Measurements from ENCODE around the gene WDR33. TPM values are rescaled to one million over a fixed set of nuclear protein-coding genes. Genes with fewer than 3 reads are reported as not detected.

The WDR33 gene
- total and polyA plus RNA-seq, 2 donors (not counting 3 experiments of a cell fraction or from before 2014, with no cell fraction given), result 16.4 to 52.5 TPM

GRCh38 chr2:127735537-127736399, 75.2 kb downstream of the WDR33 start:
- no TSS peak for BruUV-seq (replicated peaks)
- CTCF ChIA-PET, result no interaction called here
- TF ChIP-seq POLR2A (IDR thresholded peaks at IDR 0.05; ENCODE audit: low read depth, low read length) (no peak), FOS (IDR thresholded peaks at IDR 0.05; ENCODE audit: borderline replicate concordance, insufficient read depth, low read length) (no peak), JUN (IDR thresholded peaks at IDR 0.05; ENCODE audit: borderline replicate concordance, insufficient read depth, insufficient read length, low read depth) (no peak), CTCF (IDR thresholded peaks at IDR 0.05; ENCODE audit: extremely low read depth in 1 of 2, insufficient read depth in 1 of 2, low read depth in 1 of 2, low read length in 2 of 2) (no peak), EZH2 (IDR thresholded peaks at IDR 0.05; ENCODE audit: borderline replicate concordance, low read depth, low read length, severe bottlenecking) (no peak), GATA2 (IDR thresholded peaks at IDR 0.05; ENCODE audit: insufficient read depth, insufficient read length, low read depth, low read length) (no peak), MAX (IDR thresholded peaks at IDR 0.05; ENCODE audit: insufficient read depth, insufficient read length) (no peak), MYC (IDR thresholded peaks at IDR 0.05; ENCODE audit: low read depth, low read length) (no peak), POLR2AphosphoS5 (IDR thresholded peaks at IDR 0.05; ENCODE audit: insufficient read depth, low read depth, low read length) (no peak)
- Histone ChIP-seq H2AFZ (ENCODE audit: low read depth, low read length) (no peak overlapping the region), H4K20me1 (replicated peaks; ENCODE audit: control insufficient read depth, extremely low read depth, insufficient read depth, low read length) (no peaks in the 10 kb centered on the region), H3K27me3 (ENCODE audit: control insufficient read depth in 2 of 2, insufficient read depth in 2 of 2, low read length in 2 of 2) (no peaks in the 10 kb centered on the region), H3K9me3 (replicated peaks; ENCODE audit: control insufficient read depth, insufficient read depth, low read length) (no peaks in the 10 kb centered on the region), H3K4me3 (replicated peaks in 1 of 3; ENCODE audit: insufficient read depth in 1 of 3, low read depth in 1 of 3, low read length in 3 of 3) (no peak overlapping the region), H3K79me2 (ENCODE audit: control insufficient read depth, insufficient read depth, low read length) (no peaks in the 10 kb centered on the region), H3K4me1 (ENCODE audit: control insufficient read depth, extremely low read depth, insufficient read depth, low read length) (no peaks in the 10 kb centered on the region), H3K9ac (replicated peaks; ENCODE audit: extremely low read depth, insufficient read depth, low read length) (no peak overlapping the region), H3K4me2 (ENCODE audit: insufficient read depth, low read length) (no peak overlapping the region), H3K27ac (ENCODE audit: insufficient read depth, low read depth, low read length) (no peak overlapping the region), H3K9me1 (replicated peaks; ENCODE audit: control insufficient read depth, extremely low read depth, insufficient read depth, low read length) (no peaks in the 10 kb centered on the region), H3K36me3 (ENCODE audit: control insufficient read depth in 2 of 2, extremely low read depth in 1 of 2, insufficient read depth in 2 of 2, low read length in 2 of 2) (no peaks in the 10 kb centered on the region)
- POLR2A ChIA-PET, result no interaction called here
- FAIRE-seq (no peak), DNase-seq (ENCODE audit: low read depth, low spot score) (no peak)
- intact Hi-C loops (cut with micrococcal nuclease), result no loop called here
- dilution Hi-C loops (cut with MboI; ENCODE audit: extremely low pct_ligation_motif_present, low sequenced_read_pairs), result no loop called here

All from endothelial cell of umbilical vein (primary cell).